Measurements from ENCODE around the gene GPS1.

Gene GPS1

DNA sequence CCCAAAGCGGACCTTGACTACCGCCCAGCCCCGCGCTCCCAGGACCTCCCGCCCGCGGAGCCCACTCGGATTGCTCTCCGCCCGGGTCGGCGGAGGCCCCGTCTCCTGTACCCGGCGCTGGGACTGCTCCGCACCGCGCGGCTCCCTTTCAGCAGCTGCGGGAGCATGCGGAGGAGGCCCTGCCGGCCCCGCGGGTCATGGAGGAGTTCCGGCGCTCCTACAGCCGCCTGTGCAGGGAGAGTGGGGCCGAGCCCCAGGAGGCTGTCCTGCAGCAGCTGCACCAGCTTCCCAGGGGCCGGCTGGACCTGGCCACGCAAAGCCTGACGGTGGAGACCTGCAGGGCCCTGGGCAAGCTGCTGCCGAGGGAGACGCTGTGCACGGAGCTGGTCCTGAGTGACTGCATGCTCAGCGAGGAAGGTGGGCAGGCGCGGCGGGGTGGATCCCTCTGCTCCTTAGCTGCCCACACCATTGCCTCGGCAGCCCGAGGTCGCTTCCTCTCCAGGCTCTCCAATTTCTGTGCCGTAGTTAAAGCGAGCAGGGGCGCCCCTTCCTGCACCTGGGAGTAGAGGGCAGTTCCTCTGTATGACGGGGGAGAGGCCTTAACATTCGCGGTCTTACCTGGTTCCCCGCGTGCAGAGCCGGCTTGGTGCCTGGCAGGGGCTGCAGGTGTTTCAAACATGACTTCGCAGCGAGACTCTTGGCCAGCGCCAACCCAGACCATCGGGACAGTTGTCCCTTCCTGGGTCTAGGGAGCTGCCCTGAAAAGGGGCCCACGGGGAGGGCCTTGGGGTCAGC lies 28.1 kb upstream of the GPS1 start:
- TF ChIP-seq SIN3A (IDR thresholded peaks at IDR 0.05; ENCODE audit: borderline replicate concordance, insufficient read depth, low read length) (no peak), POLR2AphosphoS5 (IDR thresholded peaks at IDR 0.05; ENCODE audit: low read depth, low read length) (no peak), TAF1 (IDR thresholded peaks at IDR 0.05; ENCODE audit: borderline replicate concordance, insufficient read depth, low read length) (no peak), FOXP2 (optimal IDR thresholded peaks at IDR 0.05; ENCODE audit: borderline replicate concordance, extremely low read depth, extremely low read length, insufficient read depth) (no peak)
- TF ChIP-seq, protein P1, sequence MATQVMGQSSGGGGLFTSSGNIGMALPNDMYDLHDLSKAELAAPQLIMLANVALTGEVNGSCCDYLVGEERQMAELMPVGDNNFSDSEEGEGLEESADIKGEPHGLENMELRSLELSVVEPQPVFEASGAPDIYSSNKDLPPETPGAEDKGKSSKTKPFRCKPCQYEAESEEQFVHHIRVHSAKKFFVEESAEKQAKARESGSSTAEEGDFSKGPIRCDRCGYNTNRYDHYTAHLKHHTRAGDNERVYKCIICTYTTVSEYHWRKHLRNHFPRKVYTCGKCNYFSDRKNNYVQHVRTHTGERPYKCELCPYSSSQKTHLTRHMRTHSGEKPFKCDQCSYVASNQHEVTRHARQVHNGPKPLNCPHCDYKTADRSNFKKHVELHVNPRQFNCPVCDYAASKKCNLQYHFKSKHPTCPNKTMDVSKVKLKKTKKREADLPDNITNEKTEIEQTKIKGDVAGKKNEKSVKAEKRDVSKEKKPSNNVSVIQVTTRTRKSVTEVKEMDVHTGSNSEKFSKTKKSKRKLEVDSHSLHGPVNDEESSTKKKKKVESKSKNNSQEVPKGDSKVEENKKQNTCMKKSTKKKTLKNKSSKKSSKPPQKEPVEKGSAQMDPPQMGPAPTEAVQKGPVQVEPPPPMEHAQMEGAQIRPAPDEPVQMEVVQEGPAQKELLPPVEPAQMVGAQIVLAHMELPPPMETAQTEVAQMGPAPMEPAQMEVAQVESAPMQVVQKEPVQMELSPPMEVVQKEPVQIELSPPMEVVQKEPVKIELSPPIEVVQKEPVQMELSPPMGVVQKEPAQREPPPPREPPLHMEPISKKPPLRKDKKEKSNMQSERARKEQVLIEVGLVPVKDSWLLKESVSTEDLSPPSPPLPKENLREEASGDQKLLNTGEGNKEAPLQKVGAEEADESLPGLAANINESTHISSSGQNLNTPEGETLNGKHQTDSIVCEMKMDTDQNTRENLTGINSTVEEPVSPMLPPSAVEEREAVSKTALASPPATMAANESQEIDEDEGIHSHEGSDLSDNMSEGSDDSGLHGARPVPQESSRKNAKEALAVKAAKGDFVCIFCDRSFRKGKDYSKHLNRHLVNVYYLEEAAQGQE (IDR thresholded peaks at IDR 0.05; ENCODE audit: insufficient read depth in 1 of 2, low read depth in 2 of 2, low read length in 2 of 2), result no peak

DNA sequence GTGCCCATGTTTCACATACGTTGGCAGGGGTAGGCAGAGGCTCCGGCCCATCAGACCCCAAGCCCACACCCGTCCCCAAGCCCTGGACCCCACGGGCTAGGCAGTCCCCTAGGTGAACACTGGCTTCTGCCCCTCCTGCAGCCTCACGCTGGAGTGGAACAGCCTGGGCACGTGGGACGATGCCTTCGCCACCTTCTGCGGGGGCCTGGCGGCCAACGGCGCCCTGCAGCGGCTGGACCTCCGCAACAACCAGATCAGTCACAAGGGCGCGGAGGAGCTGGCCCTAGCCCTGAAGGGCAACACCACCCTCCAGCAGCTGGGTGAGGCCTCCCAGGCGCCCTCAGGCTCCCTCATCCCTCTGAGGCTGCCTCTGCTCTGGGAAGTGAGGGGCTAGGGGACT lies 26.8 kb upstream of the GPS1 start:
- TF ChIP-seq FOXP2 (optimal IDR thresholded peaks at IDR 0.05; ENCODE audit: borderline replicate concordance, extremely low read depth, extremely low read length, insufficient read depth), result no peak
- TF ChIP-seq TAF1 (IDR thresholded peaks at IDR 0.05; ENCODE audit: borderline replicate concordance, insufficient read depth, low read length), result no peak
- TF ChIP-seq, protein P1 (IDR thresholded peaks at IDR 0.05; ENCODE audit: insufficient read depth in 1 of 2, low read depth in 2 of 2, low read length in 2 of 2), result no peak
- no peak for TF ChIP-seq SIN3A (IDR thresholded peaks at IDR 0.05; ENCODE audit: borderline replicate concordance, insufficient read depth, low read length)
- no peak for TF ChIP-seq POLR2AphosphoS5 (IDR thresholded peaks at IDR 0.05; ENCODE audit: low read depth, low read length)

DNA sequence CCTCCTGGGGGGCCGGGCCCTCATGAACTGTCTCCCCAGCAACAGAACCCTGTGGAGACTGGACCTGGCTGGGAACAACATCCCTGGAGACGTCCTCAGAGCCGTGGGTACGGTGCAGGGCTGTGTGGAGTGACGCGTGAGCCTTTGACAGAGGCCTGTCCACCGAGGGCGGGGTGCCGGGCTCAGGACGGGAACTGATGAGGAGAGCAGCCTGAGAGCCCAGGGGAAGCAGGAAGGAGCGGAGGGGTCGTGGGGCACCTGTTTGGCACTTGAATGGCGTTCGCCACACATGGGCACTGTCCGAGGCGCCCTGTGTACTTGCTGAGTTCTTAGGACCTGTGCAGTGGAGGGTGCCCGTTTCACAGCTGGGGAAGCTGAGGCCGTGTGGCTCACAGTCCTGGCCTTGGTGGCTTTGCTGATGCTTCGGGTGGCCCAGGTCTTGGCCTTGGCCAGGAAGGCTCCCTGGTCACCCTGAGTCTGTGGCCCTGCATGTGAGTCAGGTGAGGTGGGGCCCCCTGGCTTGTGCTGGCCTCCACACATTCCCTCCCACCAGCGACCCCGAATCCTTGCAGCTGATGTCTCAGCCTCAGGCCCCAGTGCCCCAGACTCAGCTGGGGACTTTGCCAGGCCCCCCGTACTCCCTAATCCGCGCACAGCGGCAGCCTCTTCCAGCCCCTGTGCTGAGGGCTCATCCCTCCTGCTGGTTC lies 26.1 kb upstream of the GPS1 start:
- no peak for TF ChIP-seq FOXP2 (optimal IDR thresholded peaks at IDR 0.05; ENCODE audit: borderline replicate concordance, extremely low read depth, extremely low read length, insufficient read depth)
- no peak for TF ChIP-seq POLR2AphosphoS5 (IDR thresholded peaks at IDR 0.05; ENCODE audit: low read depth, low read length)
- TF ChIP-seq TAF1 (IDR thresholded peaks at IDR 0.05; ENCODE audit: borderline replicate concordance, insufficient read depth, low read length), result no peak
- TF ChIP-seq, protein P1 (IDR thresholded peaks at IDR 0.05; ENCODE audit: insufficient read depth in 1 of 2, low read depth in 2 of 2, low read length in 2 of 2), result no peak
- no peak for TF ChIP-seq SIN3A (IDR thresholded peaks at IDR 0.05; ENCODE audit: borderline replicate concordance, insufficient read depth, low read length)

DNA sequence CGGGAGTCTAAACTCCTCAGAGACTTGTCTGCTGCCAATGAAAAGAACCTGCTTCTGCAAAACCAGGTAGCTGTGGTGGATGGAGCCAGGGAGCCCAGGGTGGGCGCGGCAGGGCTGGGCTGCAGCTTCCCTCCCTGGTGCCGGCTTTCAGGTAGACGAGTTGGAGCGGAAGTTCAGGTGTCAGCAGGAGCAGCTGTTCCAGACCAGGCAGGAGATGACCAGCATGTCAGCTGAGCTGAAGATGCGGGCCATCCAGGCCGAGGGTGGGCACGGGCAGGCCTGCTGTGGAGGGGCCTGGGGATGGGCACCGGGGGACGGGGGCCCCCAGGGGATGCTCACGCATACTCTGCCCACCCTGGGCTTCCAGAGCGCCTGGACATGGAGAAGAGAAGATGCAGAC lies 23.5 kb upstream of the GPS1 start:
- TF ChIP-seq POLR2AphosphoS5 (IDR thresholded peaks at IDR 0.05; ENCODE audit: low read depth, low read length), result no peak
- no peak for TF ChIP-seq SIN3A (IDR thresholded peaks at IDR 0.05; ENCODE audit: borderline replicate concordance, insufficient read depth, low read length)
- no peak for TF ChIP-seq TAF1 (IDR thresholded peaks at IDR 0.05; ENCODE audit: borderline replicate concordance, insufficient read depth, low read length)
- TF ChIP-seq, protein P1 (IDR thresholded peaks at IDR 0.05; ENCODE audit: insufficient read depth in 1 of 2, low read depth in 2 of 2, low read length in 2 of 2), result no peak
- no peak for TF ChIP-seq FOXP2 (optimal IDR thresholded peaks at IDR 0.05; ENCODE audit: borderline replicate concordance, extremely low read depth, extremely low read length, insufficient read depth)
